ENCODE measurements around the gene ZSCAN31.

DNA sequence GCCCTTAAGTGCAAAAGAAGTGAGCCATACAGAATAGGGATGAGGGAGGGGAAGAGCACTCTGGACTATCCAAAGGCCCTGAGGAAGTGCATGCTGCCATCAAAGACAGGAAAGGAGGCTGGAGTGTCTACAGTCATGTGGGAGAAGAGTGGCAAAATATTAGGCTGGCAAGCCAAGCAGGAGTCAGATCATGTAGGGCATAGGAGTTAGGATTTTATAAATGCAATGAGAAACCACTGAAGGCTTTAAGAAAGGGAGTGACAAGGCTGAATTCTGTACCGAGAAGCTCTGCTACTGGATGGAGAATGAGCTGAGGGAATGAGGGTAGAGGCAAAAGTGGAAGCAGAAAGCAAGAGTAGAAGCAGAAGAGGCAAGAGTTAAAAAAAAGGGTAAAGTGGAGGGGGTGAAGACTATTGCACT is 2.3 kb downstream of the ZSCAN31 start:
- TF ChIP-seq, protein P1, sequence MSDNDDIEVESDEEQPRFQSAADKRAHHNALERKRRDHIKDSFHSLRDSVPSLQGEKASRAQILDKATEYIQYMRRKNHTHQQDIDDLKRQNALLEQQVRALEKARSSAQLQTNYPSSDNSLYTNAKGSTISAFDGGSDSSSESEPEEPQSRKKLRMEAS (IDR thresholded peaks at IDR 0.05; ENCODE audit: insufficient read depth, insufficient read length) = no peak
- TF ChIP-seq POLR2A (IDR thresholded peaks at IDR 0.05; ENCODE audit: low read depth, low read length) (no peak), MYC (IDR thresholded peaks at IDR 0.05; ENCODE audit: low read depth, low read length) (no peak), EZH2 (IDR thresholded peaks at IDR 0.05; ENCODE audit: borderline replicate concordance, low read depth, low read length, severe bottlenecking) (no peak), POLR2AphosphoS5 (IDR thresholded peaks at IDR 0.05; ENCODE audit: insufficient read depth, low read depth, low read length) (no peak), GATA2 (IDR thresholded peaks at IDR 0.05; ENCODE audit: insufficient read depth, insufficient read length, low read depth, low read length) (no peak), FOS (IDR thresholded peaks at IDR 0.05; ENCODE audit: borderline replicate concordance, insufficient read depth, low read length) (no peak), JUN (IDR thresholded peaks at IDR 0.05; ENCODE audit: borderline replicate concordance, insufficient read depth, insufficient read length, low read depth) (no peak)
- TF ChIP-seq, protein P2, sequence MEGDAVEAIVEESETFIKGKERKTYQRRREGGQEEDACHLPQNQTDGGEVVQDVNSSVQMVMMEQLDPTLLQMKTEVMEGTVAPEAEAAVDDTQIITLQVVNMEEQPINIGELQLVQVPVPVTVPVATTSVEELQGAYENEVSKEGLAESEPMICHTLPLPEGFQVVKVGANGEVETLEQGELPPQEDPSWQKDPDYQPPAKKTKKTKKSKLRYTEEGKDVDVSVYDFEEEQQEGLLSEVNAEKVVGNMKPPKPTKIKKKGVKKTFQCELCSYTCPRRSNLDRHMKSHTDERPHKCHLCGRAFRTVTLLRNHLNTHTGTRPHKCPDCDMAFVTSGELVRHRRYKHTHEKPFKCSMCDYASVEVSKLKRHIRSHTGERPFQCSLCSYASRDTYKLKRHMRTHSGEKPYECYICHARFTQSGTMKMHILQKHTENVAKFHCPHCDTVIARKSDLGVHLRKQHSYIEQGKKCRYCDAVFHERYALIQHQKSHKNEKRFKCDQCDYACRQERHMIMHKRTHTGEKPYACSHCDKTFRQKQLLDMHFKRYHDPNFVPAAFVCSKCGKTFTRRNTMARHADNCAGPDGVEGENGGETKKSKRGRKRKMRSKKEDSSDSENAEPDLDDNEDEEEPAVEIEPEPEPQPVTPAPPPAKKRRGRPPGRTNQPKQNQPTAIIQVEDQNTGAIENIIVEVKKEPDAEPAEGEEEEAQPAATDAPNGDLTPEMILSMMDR (IDR thresholded peaks at IDR 0.05; ENCODE audit: extremely low read depth in 1 of 2, insufficient read depth in 1 of 2, low read depth in 1 of 2, low read length in 2 of 2) = no peak
